Glutamatergic neuron (in vitro differentiated cells): ENCODE data around the gene STUM. TPM values are rescaled to one million over a fixed set of nuclear protein-coding genes. Genes with fewer than 3 reads are reported as not detected.
A peak's percentile ranks its signal among the peaks of the same experiment; 100 is the strongest.

Source experiments
- DNase-seq: peaks from one replicate; pipeline ENCODE4 v3.0.0; 2022
- H3K27ac Mint-ChIP-seq: one replicate; pipeline ENCODE4 v1.8.0; 2020; ENCODE audit warnings: mild to moderate bottlenecking, mixed read lengths, inconsistent platforms; ENCODE audit not compliant: unreplicated experiment
- H3K27me3 Mint-ChIP-seq: one replicate; pipeline ENCODE4 v1.8.0; 2020; ENCODE audit warnings: mild to moderate bottlenecking, moderate library complexity, mixed read lengths, inconsistent platforms; ENCODE audit not compliant: unreplicated experiment
- H3K36me3 Mint-ChIP-seq: one replicate; pipeline ENCODE4 v1.8.0; 2020; ENCODE audit warnings: mild to moderate bottlenecking, mixed read lengths, inconsistent platforms; ENCODE audit not compliant: unreplicated experiment
- H3K4me1 Mint-ChIP-seq: one replicate; pipeline ENCODE4 v1.8.0; 2020; ENCODE audit warnings: mild to moderate bottlenecking, low read depth, mixed read lengths, inconsistent platforms; ENCODE audit not compliant: unreplicated experiment
- H3K4me3 Mint-ChIP-seq: one replicate; pipeline ENCODE4 v1.8.0; 2020; ENCODE audit warnings: mild to moderate bottlenecking, mixed read lengths, inconsistent platforms; ENCODE audit not compliant: unreplicated experiment
- H3K9me3 Mint-ChIP-seq: one replicate; pipeline ENCODE4 v1.8.0; 2020; ENCODE audit warnings: mild to moderate bottlenecking, moderate library complexity, mixed read lengths, inconsistent platforms; ENCODE audit not compliant: unreplicated experiment
- total RNA-seq: library from RNA; stranded (reverse); fragmentation: NEBNext Ultra II Directional; extraction: Animal tissue kit (Norgen Biotek cat#: 25700); gene quantifications from one replicate; pipeline ENCODE4 v1.2.1, GENCODE V29; 2021; ENCODE audit not compliant: unreplicated experiment
- TF ChIP-seq, protein P1 (sequence below): fragments of 200-600 bp; sonication (generic); IDR thresholded peaks from one replicate; pipeline ENCODE4 v1.5.0; 2021; ENCODE audit not compliant: partially characterized antibody, unreplicated experiment

STUM gene
- total RNA-seq, 1 donor from 2014 or later = 11.0 TPM

DNA sequence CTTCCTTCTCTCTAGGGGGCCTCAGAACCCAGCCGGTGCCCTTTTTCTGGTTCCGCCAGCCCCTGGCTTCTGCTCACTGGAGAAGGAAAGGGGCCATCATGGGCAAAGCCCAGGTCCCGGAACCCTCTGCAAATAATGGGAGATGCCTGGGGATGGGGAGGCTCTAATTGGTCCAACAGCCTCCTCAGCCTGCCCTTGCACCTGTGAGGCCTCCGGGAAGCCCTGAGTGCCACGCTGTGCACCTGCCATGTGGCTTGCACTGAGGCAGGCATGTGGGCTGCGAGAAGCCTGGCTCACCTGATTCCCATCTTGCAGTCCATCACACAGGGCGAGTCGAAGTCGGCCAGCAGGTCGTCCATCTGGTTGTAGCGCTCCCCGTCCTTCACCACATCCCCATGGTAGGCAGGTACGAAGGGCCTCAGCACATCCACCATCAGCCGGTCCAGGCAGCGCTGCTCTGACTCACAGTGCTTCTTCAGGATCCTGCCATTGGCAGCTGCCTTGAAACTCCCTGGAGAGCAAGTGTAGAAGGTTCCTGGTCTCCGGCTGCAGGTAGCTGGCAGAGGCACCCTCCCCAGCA lies 98.4 kb downstream of the STUM start:
- H3K27me3 Mint-ChIP-seq = peaks cover 10% of the 10 kb centered on the region
- H3K9me3 Mint-ChIP-seq = peaks cover 2% of the 10 kb centered on the region
- no peaks in the 10 kb centered on the region for H3K36me3 Mint-ChIP-seq
- no peak overlapping the region for H3K4me3 Mint-ChIP-seq
- no peak for DNase-seq
- no peak overlapping the region for H3K27ac Mint-ChIP-seq
- peaks cover 12% of the 10 kb centered on the region for H3K4me1 Mint-ChIP-seq
- TF ChIP-seq, protein P1, sequence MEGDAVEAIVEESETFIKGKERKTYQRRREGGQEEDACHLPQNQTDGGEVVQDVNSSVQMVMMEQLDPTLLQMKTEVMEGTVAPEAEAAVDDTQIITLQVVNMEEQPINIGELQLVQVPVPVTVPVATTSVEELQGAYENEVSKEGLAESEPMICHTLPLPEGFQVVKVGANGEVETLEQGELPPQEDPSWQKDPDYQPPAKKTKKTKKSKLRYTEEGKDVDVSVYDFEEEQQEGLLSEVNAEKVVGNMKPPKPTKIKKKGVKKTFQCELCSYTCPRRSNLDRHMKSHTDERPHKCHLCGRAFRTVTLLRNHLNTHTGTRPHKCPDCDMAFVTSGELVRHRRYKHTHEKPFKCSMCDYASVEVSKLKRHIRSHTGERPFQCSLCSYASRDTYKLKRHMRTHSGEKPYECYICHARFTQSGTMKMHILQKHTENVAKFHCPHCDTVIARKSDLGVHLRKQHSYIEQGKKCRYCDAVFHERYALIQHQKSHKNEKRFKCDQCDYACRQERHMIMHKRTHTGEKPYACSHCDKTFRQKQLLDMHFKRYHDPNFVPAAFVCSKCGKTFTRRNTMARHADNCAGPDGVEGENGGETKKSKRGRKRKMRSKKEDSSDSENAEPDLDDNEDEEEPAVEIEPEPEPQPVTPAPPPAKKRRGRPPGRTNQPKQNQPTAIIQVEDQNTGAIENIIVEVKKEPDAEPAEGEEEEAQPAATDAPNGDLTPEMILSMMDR = no peak

DNA sequence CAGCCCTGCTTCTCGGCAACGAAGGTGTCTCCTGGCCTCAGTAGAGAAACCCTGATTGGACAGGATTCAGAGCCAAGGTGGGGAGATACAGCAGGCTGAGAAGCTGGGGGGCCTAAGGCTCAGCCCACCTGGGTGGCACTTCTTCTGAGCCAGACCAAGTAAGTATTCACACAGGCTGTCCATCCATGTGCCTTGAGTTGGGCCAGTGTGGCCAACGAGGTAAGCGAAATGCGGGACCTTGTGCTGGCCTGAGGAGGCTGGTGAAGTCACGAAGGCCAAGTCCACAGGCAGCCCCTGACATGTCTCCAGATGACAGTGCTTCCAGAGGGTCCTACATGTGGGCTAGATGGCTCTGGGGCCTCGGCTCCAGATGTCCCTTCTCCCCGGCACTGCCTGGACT lies 99.2 kb downstream of the STUM start:
- Mint-ChIP-seq H3K9me3 (peaks cover 2% of the 10 kb centered on the region), H3K4me3 (no peak overlapping the region), H3K27ac (no peak overlapping the region), H3K4me1 (peaks cover 13% of the 10 kb centered on the region), H3K27me3 (peaks cover 8% of the 10 kb centered on the region), H3K36me3 (no peaks in the 10 kb centered on the region)
- TF ChIP-seq, protein P1 = no peak
- DNase-seq = no peak

DNA sequence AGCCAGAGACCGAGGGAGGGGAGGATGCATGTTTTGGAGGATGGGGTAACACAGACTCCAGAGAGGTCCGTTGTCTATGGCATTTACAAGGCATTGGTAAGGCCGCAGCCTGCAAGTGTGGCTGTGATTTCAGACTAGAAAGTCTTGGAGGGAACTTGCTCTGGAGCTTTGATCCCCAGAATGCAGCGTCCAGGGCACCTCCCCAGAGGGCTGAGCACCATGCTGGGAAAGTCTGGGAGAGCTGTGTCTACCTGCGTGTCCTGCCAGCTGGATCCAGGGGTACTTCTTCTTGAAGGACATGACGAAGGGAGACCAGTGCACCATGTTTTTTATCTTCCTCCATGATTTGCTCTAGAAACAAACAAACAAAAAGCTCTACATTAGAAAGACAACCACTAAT lies 99.9 kb downstream of the STUM start:
- H3K4me3 Mint-ChIP-seq = no peak overlapping the region
- H3K36me3 Mint-ChIP-seq = no peaks in the 10 kb centered on the region
- no peak overlapping the region for H3K27ac Mint-ChIP-seq
- no peak for DNase-seq
- TF ChIP-seq, protein P1 = no peak
- H3K9me3 Mint-ChIP-seq = peaks cover 4% of the 10 kb centered on the region
- peaks cover 14% of the 10 kb centered on the region for H3K4me1 Mint-ChIP-seq
- H3K27me3 Mint-ChIP-seq = peaks cover 6% of the 10 kb centered on the region

DNA sequence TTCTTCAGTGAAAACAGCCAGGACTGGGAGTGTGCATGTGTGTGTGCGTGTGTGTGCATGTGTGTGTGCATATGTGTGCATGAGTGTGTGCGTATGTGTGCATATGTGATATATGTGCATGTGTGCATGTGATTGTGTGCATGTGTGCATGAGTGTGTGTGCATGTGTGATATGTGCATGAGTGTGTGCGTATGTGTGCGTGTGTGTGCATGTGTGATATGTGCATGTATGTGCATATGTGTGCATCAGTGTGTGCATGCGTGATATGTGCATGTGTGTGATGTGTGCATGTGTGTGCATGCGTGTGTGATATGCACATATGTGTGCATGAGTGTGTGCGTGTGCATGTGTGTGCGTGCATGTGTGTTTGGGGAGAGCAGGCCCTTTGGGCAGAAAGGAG lies 100.7 kb downstream of the STUM start:
- TF ChIP-seq, protein P1 = no peak
- no peak overlapping the region for H3K4me3 Mint-ChIP-seq
- peaks cover 6% of the 10 kb centered on the region for H3K9me3 Mint-ChIP-seq
- peaks cover 18% of the 10 kb centered on the region for H3K4me1 Mint-ChIP-seq
- H3K36me3 Mint-ChIP-seq = no peaks in the 10 kb centered on the region
- no peak for DNase-seq
- H3K27ac Mint-ChIP-seq = peak overlapping the region; percentile 33
- H3K27me3 Mint-ChIP-seq = peaks cover 4% of the 10 kb centered on the region

DNA sequence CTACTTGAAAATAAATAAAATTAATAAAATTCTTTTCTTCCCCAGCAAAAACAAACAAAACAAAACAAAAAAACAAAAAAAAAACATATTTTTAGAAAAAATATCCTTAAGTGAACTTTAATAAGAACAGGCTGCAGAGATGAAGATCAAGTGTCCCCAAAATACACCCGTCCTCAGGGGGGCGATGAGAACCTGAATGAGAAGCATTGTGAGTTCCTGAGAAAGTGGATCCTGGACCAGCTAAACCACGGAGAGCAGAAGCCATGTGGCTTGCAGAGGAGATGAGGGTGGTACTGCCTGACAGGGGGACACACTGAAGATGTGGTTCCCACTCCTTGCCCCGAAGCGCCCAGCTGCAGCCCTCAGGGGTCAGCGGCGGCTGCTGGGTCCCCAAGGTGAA lies 101.2 kb downstream of the STUM start:
- DNase-seq = no peak
- H3K27me3 Mint-ChIP-seq = peaks cover 6% of the 10 kb centered on the region
- peaks cover 23% of the 10 kb centered on the region for H3K4me1 Mint-ChIP-seq
- TF ChIP-seq, protein P1 = no peak
- H3K4me3 Mint-ChIP-seq = no peak overlapping the region
- H3K27ac Mint-ChIP-seq = no peak overlapping the region
- peaks cover 6% of the 10 kb centered on the region for H3K9me3 Mint-ChIP-seq
- no peaks in the 10 kb centered on the region for H3K36me3 Mint-ChIP-seq
